Measurements from ENCODE around the gene MSRB1.

DNA sequence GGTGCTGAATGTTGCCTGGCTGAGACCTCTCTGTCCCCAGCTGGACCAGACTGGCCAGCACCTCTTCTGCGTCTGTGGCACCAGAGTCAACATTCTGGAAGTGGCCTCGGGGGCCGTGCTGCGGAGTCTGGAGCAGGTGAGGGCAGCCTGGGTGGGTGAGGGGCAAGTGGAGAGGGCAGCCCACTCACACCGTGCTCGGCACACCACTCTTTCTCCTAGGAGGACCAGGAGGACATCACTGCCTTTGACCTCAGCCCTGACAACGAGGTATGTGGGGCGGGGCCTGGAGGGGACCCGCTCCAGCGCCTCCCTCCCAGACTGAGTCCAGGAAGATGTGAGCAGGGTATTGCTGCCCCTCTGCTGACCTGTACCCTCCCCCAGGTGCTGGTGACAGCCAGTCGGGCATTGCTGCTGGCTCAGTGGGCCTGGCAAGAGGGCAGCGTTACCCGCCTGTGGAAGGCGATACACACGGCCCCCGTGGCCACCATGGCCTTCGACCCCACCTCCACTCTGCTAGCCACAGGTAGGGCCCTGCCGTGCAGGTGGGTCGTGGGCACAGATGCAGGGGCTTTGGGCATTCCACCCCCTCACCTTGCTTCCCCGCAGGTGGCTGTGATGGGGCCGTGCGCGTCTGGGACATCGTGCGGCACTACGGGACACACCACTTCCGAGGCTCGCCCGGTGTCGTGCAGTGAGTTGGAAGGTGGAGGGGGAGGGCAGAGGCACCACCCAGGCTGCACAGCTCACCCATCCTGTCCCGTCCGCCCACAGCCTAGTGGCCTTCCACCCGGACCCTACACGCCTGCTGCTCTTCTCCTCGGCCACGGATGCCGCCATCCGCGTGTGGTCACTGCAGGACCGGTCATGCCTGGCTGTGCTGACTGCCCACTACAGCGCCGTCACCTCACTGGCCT, 31.4 kb upstream of the MSRB1 start:
- TF ChIP-seq CTCF (IDR thresholded peaks at IDR 0.05) (no peak), POLR2A (IDR thresholded peaks at IDR 0.05) (no peak)

Data from Peyer's patch (tissue), 4 donors.